Stimulated activated CD4-positive, alpha-beta T cell treated with anti-CD3 and anti-CD28 coated beads, TNF-alpha, amount 100 ng/mL, for 1 hour (primary cell): ENCODE data around the gene ARSI.

ENCODE experiments used
- DNase-seq, 3 donors: peaks; one replicate each; pipeline ENCODE4 v3.0.0-alpha.2; 2020; ENCODE audit warnings: low read depth in 3 of 3, low spot score in 1 of 3

ARSI gene

DNA sequence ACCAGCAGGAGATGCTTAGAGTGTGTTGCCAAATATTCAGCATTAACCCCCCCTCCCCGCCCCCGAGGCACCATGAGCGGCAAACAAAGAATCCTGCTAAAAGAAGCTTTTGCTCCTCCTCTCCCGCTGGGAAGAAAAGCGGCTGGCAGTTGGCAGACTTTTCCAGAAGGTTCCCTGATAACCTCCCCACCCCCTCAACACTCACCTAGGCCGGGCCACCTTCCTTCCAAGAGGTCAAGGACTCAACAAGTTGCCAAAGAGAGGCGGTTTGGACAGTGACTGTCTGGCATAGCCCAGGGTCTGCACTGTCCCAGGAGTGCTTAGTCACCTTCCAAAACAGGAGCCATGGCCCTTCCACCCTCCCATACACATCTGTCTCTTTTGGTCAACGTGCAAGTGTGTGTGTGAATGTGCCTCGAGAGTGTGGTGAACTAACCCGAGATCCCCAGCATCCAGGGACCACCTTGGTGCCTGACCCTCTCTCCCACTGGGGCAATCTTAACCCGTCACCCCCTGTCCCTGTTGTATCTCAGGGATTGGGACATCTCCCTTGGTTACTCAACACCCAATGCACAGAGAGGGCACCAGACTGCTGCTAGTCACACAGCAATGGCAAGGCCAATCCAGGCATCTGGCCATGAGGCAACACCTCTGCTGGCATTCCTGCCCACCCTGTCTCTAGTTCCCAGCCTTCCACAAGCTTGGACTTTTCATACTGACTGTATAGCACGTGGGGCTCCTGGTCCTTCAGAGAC, 32.0 kb downstream of the ARSI start:
- DNase-seq, result no peak

DNA sequence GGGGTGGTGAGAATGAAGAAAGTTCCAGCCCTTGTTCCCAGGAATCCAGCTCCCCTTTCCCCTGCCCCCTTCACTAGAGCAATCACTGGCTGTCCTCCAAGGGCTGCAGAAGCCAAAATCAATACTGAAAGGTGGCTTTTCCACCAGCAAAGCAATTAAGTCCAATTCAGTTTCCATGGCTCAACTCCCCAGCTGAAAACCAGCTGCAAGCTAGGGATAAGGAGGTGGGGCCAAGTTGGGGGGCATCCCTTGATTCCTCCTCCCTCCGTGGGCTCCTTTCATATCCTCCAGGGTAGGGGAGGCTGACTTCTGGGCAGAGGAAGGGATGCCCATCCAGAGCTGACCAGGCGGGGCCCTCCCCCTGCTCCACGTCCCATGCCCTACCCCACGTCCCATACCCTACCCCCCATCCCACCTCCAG, 35.8 kb downstream of the ARSI start:
- DNase-seq, result no peak

- no peak for DNase-seq
Observed at GRCh38 chr5:150265870-150266383, 36.8 kb downstream of the ARSI start.

GRCh38 chr5:150264667-150265603, 37.8 kb downstream of the ARSI start:
- DNase-seq, result no peak

DNA sequence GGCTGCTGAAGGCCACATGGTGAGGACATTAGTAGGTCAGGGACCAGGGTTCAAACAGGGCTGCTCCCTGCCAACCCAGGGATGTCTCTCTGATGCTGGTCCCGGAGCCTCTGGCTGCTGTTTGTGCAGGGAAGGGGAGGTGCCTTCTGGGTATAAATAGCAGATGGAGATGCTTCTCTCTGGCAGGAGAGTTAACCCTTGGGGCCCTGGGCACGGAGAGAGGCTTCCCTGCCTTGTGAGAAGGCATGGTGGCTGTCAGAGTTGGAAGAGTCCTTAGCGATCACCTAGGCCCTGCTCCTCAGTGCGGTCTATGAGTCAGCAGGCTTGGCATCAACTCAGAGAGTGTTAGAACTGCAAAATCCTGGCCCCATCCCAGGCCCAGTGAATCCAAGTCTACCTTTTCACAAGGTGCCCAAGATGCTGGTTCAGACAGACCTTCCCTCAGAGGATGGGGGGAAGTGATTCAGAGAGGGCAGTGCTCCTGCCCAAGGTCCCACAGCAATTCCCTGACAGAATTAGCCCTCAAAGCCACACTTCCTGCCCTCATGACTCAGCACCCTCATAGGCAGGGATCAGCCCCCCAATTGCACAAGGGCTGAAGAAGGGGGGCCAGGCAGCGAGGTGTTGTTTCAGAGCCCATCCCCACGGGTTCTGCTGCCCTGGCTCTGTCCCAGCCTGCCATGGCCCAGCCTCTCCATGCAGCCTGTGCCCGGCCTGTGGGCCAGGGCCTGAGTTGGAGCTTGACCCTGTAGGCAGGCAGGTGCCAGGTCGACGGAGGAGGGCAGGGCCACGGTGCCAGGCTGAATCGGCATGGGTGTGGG, 38.7 kb downstream of the ARSI start:
- DNase-seq, result no peak

- DNase-seq, result no peak
Observed at GRCh38 chr5:150263375-150263775, 39.3 kb downstream of the ARSI start.

DNA sequence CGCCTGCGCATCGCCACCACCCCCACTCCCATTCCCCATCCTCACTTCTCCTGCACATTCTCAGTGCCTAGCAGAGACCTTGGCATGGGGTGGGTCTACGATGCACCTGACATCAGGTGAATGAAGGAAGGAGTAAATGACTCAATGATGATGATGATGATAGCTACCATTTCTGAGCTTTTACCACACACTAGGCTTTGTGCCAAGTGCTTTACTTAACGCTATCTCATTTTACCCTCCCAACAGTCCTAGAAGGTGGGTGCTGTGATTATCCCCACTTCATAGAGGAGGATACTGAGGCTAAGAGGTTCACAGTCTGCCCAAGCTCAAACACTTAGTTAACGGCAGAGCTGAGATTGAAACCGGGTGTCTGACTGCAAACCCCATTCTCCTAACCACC, 40.2 kb downstream of the ARSI start:
- DNase-seq, result no peak

GRCh38 chr5:150261231-150261630, 41.5 kb downstream of the ARSI start:
- no peak for DNase-seq

GRCh38 chr5:150258130-150258529, 44.6 kb downstream of the ARSI start:
- DNase-seq, result no peak

- no peak for DNase-seq
Observed at GRCh38 chr5:150257424-150257823, 45.3 kb downstream of the ARSI start.

DNA sequence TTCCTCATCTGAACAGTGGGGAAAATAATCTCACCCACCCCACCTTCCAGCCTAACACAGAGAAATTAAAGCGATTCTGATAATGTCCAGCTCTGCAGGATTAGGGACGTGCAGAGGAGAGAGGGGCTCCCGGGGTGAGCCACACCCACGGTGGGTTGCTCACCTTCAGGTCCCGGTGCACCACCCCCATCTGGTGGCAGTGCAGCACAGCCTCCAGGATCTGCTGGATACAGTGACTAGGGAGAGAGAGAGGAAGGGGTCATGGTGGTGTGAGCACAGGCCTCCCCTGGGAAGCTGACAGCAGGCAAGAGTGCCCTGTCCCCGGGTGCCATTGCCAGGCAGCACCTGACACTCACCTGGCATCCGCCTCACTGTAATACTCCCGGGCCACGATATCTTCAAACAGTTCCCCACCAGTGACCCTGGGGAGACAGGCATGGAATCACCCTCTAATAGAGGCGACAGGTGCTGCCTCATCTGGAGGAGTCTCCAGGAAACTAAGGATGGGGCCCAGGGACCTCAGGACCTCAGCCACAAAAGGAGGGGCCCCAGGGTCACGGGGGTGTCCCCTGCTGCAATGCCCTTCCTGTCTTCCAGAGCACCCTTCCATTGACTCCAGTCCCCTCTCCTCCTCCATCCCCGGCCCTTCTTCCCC, 46.2 kb downstream of the ARSI start:
- no peak for DNase-seq

GRCh38 chr5:150255659-150256409, 46.9 kb downstream of the ARSI start:
- DNase-seq, result no peak

GRCh38 chr5:150254774-150255173, 47.9 kb downstream of the ARSI start:
- DNase-seq, result no peak

- DNase-seq, result no peak
Observed at GRCh38 chr5:150254363-150254762, 48.3 kb downstream of the ARSI start.

GRCh38 chr5:150253416-150254208, 49.1 kb downstream of the ARSI start:
- no peak for DNase-seq

DNA sequence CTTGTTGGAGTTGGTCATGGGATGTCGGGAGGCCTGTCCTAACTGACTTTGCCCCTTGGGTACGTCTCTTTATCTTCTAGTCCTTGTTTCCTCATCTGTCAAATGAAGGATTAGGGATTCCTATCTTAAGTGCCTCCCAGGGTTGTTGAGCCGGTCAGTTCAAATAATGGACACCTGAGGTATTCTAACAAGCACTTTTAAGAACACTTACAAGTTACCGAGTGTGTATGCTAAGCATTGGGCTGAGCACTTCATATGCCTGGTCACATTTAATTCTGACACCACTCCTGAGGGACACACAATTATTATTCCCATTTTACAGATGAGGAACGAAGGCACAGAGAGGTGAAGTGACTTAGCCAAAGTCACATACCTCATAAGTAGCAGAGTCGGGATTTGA, 50.2 kb downstream of the ARSI start:
- DNase-seq, result no peak

- DNase-seq, result no peak
Observed at GRCh38 chr5:150251504-150251903, 51.2 kb downstream of the ARSI start.

GRCh38 chr5:150249744-150250143, 53.0 kb downstream of the ARSI start:
- DNase-seq, result no peak

- DNase-seq, result no peak
Observed at GRCh38 chr5:150248946-150249345, 53.8 kb downstream of the ARSI start.
